Activated CD4-positive, CD25-positive, alpha-beta regulatory T cell treated with anti-CD3 and anti-CD28 coated beads, Interleukin-2, amount 50 U/mL, for 24 hours (primary cell): ENCODE data around the gene PRSS2.
"Not testable (repeated sequence)": the region's sequence is repeated elsewhere in the genome, so short reads cannot be mapped to it uniquely, and the experiment has no call there.

Experiments used
- ATAC-seq, 2 donors: fragments of 150-1000 bp; cut with Tn5 transposase; one replicate each; pipeline ENCODE4 v1.10.0; 2021; ENCODE audit warnings: mild to moderate bottlenecking in 1 of 2, moderate library complexity in 1 of 2

The PRSS2 gene

GRCh38 chr7:142759433-142759832, 11.3 kb upstream of the PRSS2 start:
- no peak for ATAC-seq

DNA sequence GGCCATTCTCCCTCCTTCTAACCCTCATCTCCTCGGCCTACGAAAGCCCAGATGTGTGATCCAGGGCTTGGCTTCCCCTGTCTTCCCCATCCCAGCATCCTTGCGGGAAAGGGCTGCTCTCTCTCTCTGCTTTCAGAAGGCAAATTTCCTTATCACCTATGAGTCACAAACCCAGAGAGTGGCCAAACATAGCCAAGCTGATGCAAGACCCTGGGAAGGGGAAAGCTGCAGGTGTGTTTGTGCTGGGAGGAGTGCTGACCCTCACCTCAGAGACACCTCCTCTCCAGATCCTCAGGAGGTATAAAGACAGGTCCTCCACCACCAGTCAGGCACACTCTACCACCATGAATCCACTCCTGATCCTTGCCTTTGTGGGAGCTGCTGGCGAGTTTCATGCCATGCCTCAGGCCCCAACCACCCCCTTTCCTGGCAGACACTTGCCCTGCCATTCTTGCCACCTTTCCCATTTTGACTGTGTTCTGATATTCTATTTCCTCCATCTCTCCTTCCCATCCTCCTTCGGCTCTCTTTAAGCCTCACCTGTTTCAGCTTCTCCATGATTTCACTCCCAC, 10.6 kb upstream of the PRSS2 start:
- ATAC-seq, result no peak

- not testable (repeated sequence) for ATAC-seq
Measured at GRCh38 chr7:142761606-142762005, 9.2 kb upstream of the PRSS2 start.

- no peak for ATAC-seq
Measured at GRCh38 chr7:142762104-142762503, 8.7 kb upstream of the PRSS2 start.

GRCh38 chr7:142767451-142767850, 3.3 kb upstream of the PRSS2 start:
- ATAC-seq, result no peak

DNA sequence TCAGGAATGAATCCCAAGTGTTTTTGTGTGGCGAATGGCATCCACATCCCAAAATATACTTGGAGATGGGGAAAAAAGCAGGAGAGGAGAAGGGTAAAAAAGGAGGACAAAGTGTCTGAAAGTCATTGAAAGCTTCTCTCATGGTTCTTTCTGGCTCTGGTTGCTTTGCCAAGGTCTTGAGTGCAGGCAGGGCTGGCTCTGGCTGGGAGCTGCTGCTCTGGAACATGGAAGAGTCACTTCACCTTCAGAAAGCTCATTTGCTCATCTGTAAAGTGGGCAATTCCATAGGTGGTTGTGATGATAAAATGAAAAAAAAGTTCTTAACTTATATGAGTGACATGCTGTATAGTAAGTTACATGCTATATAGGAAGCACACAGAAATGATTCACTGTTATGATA, 2.9 kb upstream of the PRSS2 start:
- ATAC-seq, result no peak

DNA sequence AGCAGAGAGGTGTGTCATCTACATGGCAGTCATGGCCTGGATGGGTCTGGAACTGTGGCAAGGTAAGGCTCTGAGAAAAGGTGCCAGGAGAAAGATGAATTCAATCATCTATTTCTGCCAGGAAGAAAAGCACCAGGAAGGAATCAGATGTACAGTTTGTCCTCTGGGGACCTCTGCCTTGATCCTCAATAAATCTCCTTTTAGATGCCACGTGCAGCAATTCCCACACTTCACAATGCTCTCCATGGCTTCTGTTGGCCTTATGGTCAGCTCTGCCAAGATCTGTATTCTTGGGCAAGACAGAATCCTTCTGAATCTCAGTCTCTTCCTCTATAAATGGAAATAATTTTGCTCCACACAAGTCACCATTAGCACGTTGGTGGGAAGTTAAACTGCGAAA, 1.9 kb upstream of the PRSS2 start:
- ATAC-seq, result not testable (repeated sequence)

- ATAC-seq, result peak; percentile 64 to 70
Measured at GRCh38 chr7:142771353-142771723, 568 bp downstream of the PRSS2 start.

DNA sequence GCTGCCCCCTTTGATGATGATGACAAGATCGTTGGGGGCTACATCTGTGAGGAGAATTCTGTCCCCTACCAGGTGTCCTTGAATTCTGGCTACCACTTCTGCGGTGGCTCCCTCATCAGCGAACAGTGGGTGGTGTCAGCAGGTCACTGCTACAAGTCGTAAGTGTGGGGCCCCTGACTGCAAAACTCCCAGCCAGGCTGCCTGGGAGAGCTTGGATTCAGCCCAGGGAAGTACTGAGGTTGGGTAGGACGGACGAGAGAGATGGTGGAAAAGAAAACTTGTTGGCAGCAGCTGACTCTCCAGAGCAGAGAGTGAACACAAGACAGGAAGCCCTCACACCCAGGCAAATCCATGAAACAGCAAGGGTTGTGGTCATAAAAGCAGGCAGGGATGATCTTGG, 1.3 kb downstream of the PRSS2 start:
- no peak for ATAC-seq

DNA sequence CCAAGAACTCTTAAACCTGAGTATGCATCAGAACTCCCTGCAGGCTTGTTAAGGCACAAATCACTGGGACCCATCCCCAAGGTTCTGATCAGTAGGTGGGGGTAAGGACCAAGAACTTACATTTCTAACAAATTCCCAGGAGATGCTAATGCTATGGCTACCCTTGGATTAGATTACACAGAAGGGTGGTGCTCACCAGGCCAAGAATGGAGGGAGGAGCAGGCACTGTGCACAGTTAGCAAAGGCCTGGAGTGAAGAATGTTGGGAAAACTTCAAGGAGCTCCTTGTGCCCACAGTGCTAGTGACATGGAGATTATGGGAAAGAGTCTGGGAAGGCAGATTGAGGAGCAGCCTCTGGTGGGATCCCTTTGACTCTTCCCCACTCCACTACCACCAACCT, 1.9 kb downstream of the PRSS2 start:
- no peak for ATAC-seq

DNA sequence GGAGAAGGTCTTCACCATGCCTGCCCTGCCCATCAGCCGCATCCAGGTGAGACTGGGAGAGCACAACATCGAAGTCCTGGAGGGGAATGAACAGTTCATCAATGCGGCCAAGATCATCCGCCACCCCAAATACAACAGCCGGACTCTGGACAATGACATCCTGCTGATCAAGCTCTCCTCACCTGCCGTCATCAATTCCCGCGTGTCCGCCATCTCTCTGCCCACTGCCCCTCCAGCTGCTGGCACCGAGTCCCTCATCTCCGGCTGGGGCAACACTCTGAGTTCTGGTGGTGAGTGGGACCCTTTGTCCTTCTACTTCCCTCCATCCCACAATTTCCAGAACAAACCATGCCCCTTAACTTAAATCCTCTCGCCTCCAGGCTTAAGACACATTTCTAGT, 2.5 kb downstream of the PRSS2 start:
- ATAC-seq, result no peak

DNA sequence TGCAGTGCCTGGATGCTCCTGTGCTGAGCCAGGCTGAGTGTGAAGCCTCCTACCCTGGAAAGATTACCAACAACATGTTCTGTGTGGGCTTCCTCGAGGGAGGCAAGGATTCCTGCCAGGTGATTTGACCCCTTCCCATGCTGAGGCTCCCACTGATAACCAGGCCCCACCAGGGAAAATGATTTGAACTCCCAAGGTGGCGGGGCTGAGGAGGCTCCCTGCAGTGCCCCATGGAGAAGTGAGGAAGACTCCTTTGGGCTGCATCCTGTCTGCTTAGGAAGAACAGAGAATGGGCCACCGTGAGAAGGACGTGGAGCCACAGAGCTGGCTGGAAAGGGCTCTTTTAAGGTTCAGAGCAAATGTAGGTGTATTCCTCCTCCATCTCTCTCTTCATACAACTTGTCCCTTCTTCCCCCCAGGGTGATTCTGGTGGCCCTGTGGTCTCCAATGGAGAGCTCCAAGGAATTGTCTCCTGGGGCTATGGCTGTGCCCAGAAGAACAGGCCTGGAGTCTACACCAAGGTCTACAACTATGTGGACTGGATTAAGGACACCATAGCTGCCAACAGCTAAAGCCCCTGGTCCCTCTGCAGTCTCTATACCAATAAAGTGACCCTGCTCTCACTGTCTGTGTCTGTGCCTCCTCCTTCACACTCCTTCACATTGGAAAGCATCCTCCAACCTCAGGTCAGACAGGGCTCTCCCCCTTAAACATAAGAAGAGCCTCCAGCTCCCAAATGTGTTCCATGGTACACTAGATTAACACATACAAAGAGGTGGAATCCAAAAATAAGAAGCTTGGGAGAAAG, 3.4 kb downstream of the PRSS2 start:
- ATAC-seq, result no peak

DNA sequence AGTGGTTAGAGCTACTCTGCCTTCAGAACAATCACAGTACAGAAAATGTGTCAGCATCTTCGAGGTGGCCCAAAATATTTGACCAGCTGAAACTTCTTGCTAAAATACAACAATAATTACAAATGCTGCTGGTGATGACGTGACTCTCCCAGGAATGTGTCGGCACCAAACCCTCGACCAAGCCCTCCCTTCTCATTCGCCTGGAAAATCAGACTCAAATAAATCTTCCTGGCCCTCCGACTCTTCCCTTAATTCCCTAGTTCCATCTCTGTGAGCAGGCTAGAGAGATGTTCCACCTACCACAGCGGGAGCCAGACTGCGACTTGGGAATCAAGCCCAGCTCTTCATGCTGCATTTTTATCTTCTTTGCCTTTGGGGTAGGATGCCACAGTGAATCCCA, 4.1 kb downstream of the PRSS2 start:
- ATAC-seq, result no peak

DNA sequence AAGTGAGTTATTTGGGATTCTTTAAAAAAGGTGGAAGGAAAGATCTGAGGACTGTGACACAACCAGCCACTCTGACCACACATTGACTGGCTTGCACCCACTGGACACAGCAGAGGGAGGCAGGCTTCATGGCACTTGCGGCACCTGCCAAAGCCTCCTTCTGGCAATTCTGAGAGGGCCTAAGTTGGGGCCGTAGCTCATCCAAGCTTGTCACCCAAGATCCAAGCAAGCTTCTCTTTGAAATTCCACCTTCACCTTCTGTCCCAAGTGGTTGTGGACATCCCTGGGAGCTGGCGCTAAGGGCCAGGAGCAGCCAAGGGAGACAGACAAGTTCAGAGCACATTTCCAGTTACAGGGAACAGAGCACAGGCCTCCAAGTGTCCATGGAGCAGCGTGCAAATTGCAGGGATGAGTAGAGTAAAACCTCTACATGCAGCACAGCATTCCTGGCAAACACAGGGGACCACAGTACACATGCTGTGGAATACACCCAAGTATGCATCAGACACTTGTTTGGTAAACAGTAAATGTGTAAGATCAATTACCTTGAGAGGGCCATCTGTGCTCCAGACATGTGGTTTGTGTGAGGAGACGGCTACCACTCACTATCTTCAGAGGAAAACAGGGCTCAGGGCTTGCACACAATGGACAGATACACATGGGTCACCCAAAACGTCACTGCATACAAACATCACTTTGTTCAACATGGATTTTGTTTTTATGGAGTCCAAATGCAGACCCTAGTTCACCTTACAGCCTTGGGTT, 4.8 kb downstream of the PRSS2 start:
- not testable (repeated sequence) for ATAC-seq

DNA sequence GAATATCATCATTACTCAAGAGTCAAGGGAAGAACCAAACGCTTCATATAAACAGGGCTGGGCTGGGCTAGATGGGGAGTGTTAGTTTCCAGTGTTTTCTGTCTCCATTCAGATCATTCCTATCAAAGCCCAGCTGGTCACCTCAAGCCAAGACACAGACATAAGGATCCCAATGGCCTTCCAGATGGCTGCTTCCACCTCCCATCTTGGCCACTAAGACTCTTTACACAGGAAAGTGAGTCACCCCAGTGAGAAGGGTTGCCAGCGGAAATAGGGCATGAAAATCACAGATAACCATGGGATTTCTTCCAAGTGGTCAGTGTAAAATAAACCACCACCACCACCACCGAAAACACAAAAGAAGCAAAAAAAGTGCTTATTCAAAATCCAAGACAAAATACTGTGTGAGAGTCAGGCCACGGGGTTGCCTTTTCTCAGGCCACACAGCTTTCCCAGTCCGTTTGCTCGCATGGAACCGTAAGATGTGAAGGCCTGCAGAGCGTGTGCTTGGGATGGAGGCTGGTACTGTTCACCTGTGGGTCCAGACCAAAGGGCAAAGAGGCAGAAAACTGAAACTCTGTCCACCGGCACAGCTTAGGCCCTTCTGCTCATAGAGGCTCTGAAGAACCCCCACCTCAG, 5.6 kb downstream of the PRSS2 start:
- ATAC-seq, result no peak

GRCh38 chr7:142776845-142777225, 6.1 kb downstream of the PRSS2 start:
- not testable (repeated sequence) for ATAC-seq

DNA sequence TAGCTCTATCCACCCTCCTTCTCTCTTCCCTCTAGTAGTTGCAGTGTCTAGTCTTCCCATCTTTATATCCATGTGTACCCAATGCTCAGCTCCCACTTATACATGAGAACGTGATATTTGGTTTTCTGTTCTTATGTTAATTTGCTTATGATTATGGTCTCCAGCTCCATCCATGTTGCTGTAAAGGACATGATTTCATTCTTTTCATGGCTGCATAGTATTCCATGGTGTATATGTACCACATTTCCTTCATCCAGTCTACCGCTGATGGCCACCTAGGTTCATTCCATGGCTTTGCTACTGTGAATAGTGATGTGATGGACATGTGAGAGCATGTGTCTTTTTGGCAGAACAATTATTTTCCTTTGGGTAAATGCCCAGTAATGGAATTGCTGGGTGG, 6.5 kb downstream of the PRSS2 start:
- ATAC-seq, result no peak

GRCh38 chr7:142782922-142783900, 12.4 kb downstream of the PRSS2 start:
- peak; percentile 38 to 48 for ATAC-seq

- no peak for ATAC-seq
Measured at GRCh38 chr7:142784096-142784495, 13.3 kb downstream of the PRSS2 start.

- ATAC-seq, result no peak
Measured at GRCh38 chr7:142784716-142785115, 13.9 kb downstream of the PRSS2 start.

GRCh38 chr7:142785841-142786250, 15.1 kb downstream of the PRSS2 start:
- ATAC-seq, result peak; percentile 79 to 83
